Measurements from ENCODE around the gene NHERF2.
"Not testable (repeated sequence)": the region's sequence is repeated elsewhere in the genome, so short reads cannot be mapped to it uniquely, and the experiment has no call there.

NHERF2 gene

GRCh38 chr16:2008009-2008526 lies 18.6 kb upstream of the NHERF2 start:
- no peaks in the 10 kb centered on the region for H3K27me3 ChIP-seq (ENCODE audit: control insufficient read depth, insufficient read depth, low read length)
- no CpG with 5 or more reads among the region's 15 CpGs for WGBS (ENCODE audit: insufficient coverage, insufficient read length)
- H3K36me3 ChIP-seq (ENCODE audit: control insufficient read depth, insufficient read depth, low read length): peaks cover 4% of the 10 kb centered on the region; the same call in 1 of the 2 replicates
- H3K4me1 ChIP-seq (ENCODE audit: control insufficient read depth, insufficient read depth, low read length): peaks cover 5% of the 10 kb centered on the region
- no peak overlapping the region for H3K27ac ChIP-seq (ENCODE audit: low read length)
- H3K9me3 ChIP-seq (ENCODE audit: control insufficient read depth, insufficient read depth, low read length): no peaks in the 10 kb centered on the region
- no peak for DNase-seq (ENCODE audit: low read depth, low spot score)
- no peak overlapping the region for H3K4me3 ChIP-seq (ENCODE audit: low read length)

- no CpG with 5 or more reads among the region's 23 CpGs for WGBS (ENCODE audit: insufficient coverage, insufficient read length)
- DNase-seq (ENCODE audit: low read depth, low spot score): no peak
- H3K27ac ChIP-seq (ENCODE audit: low read length): no peak overlapping the region
Measured at GRCh38 chr16:2008631-2009163, 18.0 kb upstream of the NHERF2 start.

GRCh38 chr16:2009164-2009711 lies 17.5 kb upstream of the NHERF2 start:
- DNase-seq (ENCODE audit: low read depth, low spot score): no peak
- Histone ChIP-seq H3K27me3 (ENCODE audit: control insufficient read depth, insufficient read depth, low read length) (no peaks in the 10 kb centered on the region), H3K36me3 (ENCODE audit: control insufficient read depth, insufficient read depth, low read length) (no peaks in the 10 kb centered on the region; the same call in 1 of the 2 replicates), H3K4me1 (ENCODE audit: control insufficient read depth, insufficient read depth, low read length) (peaks cover 4% of the 10 kb centered on the region), H3K9me3 (ENCODE audit: control insufficient read depth, insufficient read depth, low read length) (no peaks in the 10 kb centered on the region), H3K27ac (ENCODE audit: low read length) (no peak overlapping the region), H3K4me3 (ENCODE audit: low read length) (peak overlapping the region; percentile 96)
- WGBS (ENCODE audit: insufficient coverage, insufficient read length): no CpG with 5 or more reads among the region's 55 CpGs

More at GRCh38 chr16:2008631-2009163, 18.0 kb upstream of the NHERF2 start:
- peaks cover 5% of the 10 kb centered on the region for H3K4me1 ChIP-seq (ENCODE audit: control insufficient read depth, insufficient read depth, low read length)
- peak overlapping the region; percentile 96 for H3K4me3 ChIP-seq (ENCODE audit: low read length)
- H3K27me3 ChIP-seq (ENCODE audit: control insufficient read depth, insufficient read depth, low read length): no peaks in the 10 kb centered on the region
- H3K9me3 ChIP-seq (ENCODE audit: control insufficient read depth, insufficient read depth, low read length): no peaks in the 10 kb centered on the region
- H3K36me3 ChIP-seq (ENCODE audit: control insufficient read depth, insufficient read depth, low read length): no peaks in the 10 kb centered on the region; the same call in 1 of the 2 replicates

DNA sequence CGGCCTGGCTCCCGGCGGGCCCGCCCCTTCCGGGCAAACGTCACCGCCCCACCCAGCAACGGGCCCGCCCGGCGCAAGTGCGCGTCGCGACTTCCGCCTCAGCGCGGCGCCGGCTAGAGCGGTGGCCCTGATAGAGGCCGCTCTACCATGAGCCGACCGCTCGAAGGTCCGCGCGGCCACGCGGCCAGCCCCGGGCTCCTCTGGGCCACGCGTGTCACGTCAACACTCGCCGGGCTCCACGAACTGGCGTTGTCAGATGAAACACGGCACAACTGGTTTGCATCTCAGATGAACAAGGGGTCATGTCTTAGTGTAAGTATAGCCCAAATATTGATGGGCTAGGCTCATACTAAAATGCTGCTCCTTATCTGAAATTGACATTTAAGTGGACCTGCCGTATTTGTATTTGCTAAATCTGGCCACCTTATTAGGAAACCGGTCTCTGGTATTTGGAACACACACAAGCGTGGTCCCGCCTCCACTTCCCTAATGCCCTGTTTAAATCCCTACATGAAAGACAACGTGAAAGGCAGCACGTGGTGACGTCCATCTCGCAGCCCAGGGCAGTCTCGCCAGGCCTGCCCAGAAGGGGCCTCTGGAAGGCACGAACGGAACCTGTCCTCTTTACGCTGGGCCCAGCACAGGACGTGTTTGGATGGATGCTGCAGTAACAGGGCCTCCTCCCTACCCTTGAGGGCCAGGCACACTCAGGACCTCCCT lies 16.8 kb upstream of the NHERF2 start, which contains the start of gene ZNF598:
Gene ZNF598 (minus strand): TSS at position 31 of the 720 bp plus-strand sequence.
- WGBS (ENCODE audit: insufficient coverage, insufficient read length): no CpG with 5 or more reads among the region's 52 CpGs
- Histone ChIP-seq H3K4me1 (ENCODE audit: control insufficient read depth, insufficient read depth, low read length) (peaks cover 1% of the 10 kb centered on the region), H3K27me3 (ENCODE audit: control insufficient read depth, insufficient read depth, low read length) (no peaks in the 10 kb centered on the region), H3K4me3 (ENCODE audit: low read length) (peak within 1 kb of the TSS; percentile 96), H3K9me3 (ENCODE audit: control insufficient read depth, insufficient read depth, low read length) (no peaks in the 10 kb centered on the region), H3K27ac (ENCODE audit: low read length) (no peak within 1 kb of the TSS), H3K36me3 (ENCODE audit: control insufficient read depth, insufficient read depth, low read length) (no peaks in the 10 kb centered on the region; the same call in 1 of the 2 replicates)
- DNase-seq (ENCODE audit: low read depth, low spot score): no peak

- H3K4me3 ChIP-seq (ENCODE audit: low read length); DNase-seq (ENCODE audit: low read depth, low spot score); H3K36me3 ChIP-seq (ENCODE audit: control insufficient read depth, insufficient read depth, low read length); H3K27me3 ChIP-seq (ENCODE audit: control insufficient read depth, insufficient read depth, low read length); H3K27ac ChIP-seq (ENCODE audit: low read length); H3K4me1 ChIP-seq (ENCODE audit: control insufficient read depth, insufficient read depth, low read length); H3K9me3 ChIP-seq (ENCODE audit: control insufficient read depth, insufficient read depth, low read length): not testable (repeated sequence)
- WGBS (ENCODE audit: insufficient coverage, insufficient read length): no CpG with 5 or more reads among the region's 9 CpGs
Measured at GRCh38 chr16:2011726-2012125, 15.0 kb upstream of the NHERF2 start.

- no peak overlapping the region for H3K27ac ChIP-seq (ENCODE audit: low read length)
- no peaks in the 10 kb centered on the region for H3K36me3 ChIP-seq (ENCODE audit: control insufficient read depth, insufficient read depth, low read length)
- no peak for DNase-seq (ENCODE audit: low read depth, low spot score)
- H3K4me1 ChIP-seq (ENCODE audit: control insufficient read depth, insufficient read depth, low read length): no peaks in the 10 kb centered on the region; the same call in 1 of the 2 replicates
- H3K9me3 ChIP-seq (ENCODE audit: control insufficient read depth, insufficient read depth, low read length): no peaks in the 10 kb centered on the region
- no peaks in the 10 kb centered on the region for H3K27me3 ChIP-seq (ENCODE audit: control insufficient read depth, insufficient read depth, low read length)
- no peak overlapping the region for H3K4me3 ChIP-seq (ENCODE audit: low read length)
- no CpG with 5 or more reads among the region's 15 CpGs for WGBS (ENCODE audit: insufficient coverage, insufficient read length)
Measured at GRCh38 chr16:2013527-2013926, 13.2 kb upstream of the NHERF2 start.

- no peaks in the 10 kb centered on the region; the same call in 1 of the 2 replicates for H3K4me1 ChIP-seq (ENCODE audit: control insufficient read depth, insufficient read depth, low read length)
- no peak for DNase-seq (ENCODE audit: low read depth, low spot score)
- WGBS (ENCODE audit: insufficient coverage, insufficient read length): no CpG with 5 or more reads among the region's 24 CpGs
Measured at GRCh38 chr16:2015117-2015946, 11.4 kb upstream of the NHERF2 start.

GRCh38 chr16:2015947-2016208 lies 10.8 kb upstream of the NHERF2 start:
- Histone ChIP-seq H3K27me3 (ENCODE audit: control insufficient read depth, insufficient read depth, low read length) (peaks cover 14% of the 10 kb centered on the region), H3K36me3 (ENCODE audit: control insufficient read depth, insufficient read depth, low read length) (no peaks in the 10 kb centered on the region), H3K27ac (ENCODE audit: low read length) (no peak overlapping the region), H3K4me1 (ENCODE audit: control insufficient read depth, insufficient read depth, low read length) (no peaks in the 10 kb centered on the region), H3K4me3 (ENCODE audit: low read length) (no peak overlapping the region), H3K9me3 (ENCODE audit: control insufficient read depth, insufficient read depth, low read length) (no peaks in the 10 kb centered on the region)
- no CpG with 5 or more reads among the region's 7 CpGs for WGBS (ENCODE audit: insufficient coverage, insufficient read length)
- DNase-seq (ENCODE audit: low read depth, low spot score): no peak

More at GRCh38 chr16:2015117-2015946, 11.4 kb upstream of the NHERF2 start:
- H3K4me3 ChIP-seq (ENCODE audit: low read length): no peak overlapping the region
- no peaks in the 10 kb centered on the region for H3K9me3 ChIP-seq (ENCODE audit: control insufficient read depth, insufficient read depth, low read length)
- no peak overlapping the region for H3K27ac ChIP-seq (ENCODE audit: low read length)
- H3K36me3 ChIP-seq (ENCODE audit: control insufficient read depth, insufficient read depth, low read length): no peaks in the 10 kb centered on the region
- H3K27me3 ChIP-seq (ENCODE audit: control insufficient read depth, insufficient read depth, low read length): peaks cover 12% of the 10 kb centered on the region; the same call in 1 of the 2 replicates

- Histone ChIP-seq H3K27ac (ENCODE audit: low read length) (no peak overlapping the region), H3K4me3 (ENCODE audit: low read length) (no peak overlapping the region), H3K36me3 (ENCODE audit: control insufficient read depth, insufficient read depth, low read length) (no peaks in the 10 kb centered on the region), H3K27me3 (ENCODE audit: control insufficient read depth, insufficient read depth, low read length) (peaks cover 17% of the 10 kb centered on the region), H3K4me1 (ENCODE audit: control insufficient read depth, insufficient read depth, low read length) (no peaks in the 10 kb centered on the region), H3K9me3 (ENCODE audit: control insufficient read depth, insufficient read depth, low read length) (no peaks in the 10 kb centered on the region)
- no peak for DNase-seq (ENCODE audit: low read depth, low spot score)
- WGBS (ENCODE audit: insufficient coverage, insufficient read length): no CpG with 5 or more reads among the region's 13 CpGs
Measured at GRCh38 chr16:2016407-2016922, 10.2 kb upstream of the NHERF2 start.

DNA sequence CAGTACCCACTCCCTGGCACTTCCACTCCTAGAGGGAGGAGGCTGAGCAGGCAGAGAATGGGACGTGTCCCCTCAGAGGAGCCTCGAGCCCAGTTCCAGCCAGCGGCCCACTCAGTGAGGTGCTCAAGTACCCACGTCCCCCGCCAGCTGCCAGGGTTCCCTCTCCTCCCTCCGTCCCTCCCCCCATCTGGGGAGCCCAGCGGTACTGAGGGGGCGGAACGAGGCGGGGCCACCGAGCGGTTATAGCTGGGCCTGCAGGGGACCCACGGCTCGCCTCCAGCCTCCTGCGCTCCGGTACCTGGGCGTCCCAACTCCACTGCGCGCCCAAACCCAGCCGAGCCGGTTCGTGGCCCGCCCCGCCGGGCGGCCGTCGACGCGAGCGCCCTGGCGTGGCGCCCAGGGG lies 7.2 kb upstream of the NHERF2 start, which contains the start of gene NPW:
Gene NPW (plus strand): TSS at position 268 of the 403 bp plus-strand sequence.
- Histone ChIP-seq H3K4me1 (ENCODE audit: control insufficient read depth, insufficient read depth, low read length) (no peaks in the 10 kb centered on the region), H3K27ac (ENCODE audit: low read length) (no peak within 1 kb of the TSS), H3K4me3 (ENCODE audit: low read length) (peak within 1 kb of the TSS; percentile 33; the same call in 1 of the 2 replicates), H3K36me3 (ENCODE audit: control insufficient read depth, insufficient read depth, low read length) (no peaks in the 10 kb centered on the region), H3K27me3 (ENCODE audit: control insufficient read depth, insufficient read depth, low read length) (peaks cover 17% of the 10 kb centered on the region), H3K9me3 (ENCODE audit: control insufficient read depth, insufficient read depth, low read length) (no peaks in the 10 kb centered on the region)
- WGBS (ENCODE audit: insufficient coverage, insufficient read length): no CpG with 5 or more reads among the region's 33 CpGs
- DNase-seq (ENCODE audit: low read depth, low spot score): no peak
